ENCODE results near the gene VOPP1. TPM values are rescaled to one million over a fixed set of nuclear protein-coding genes. Genes with fewer than 3 reads are reported as not detected.

The VOPP1 gene
- total and polyA plus RNA-seq, 2 donors (not counting 3 experiments of a cell fraction or from before 2014, with no cell fraction given) = 85.6 to 154 TPM

GRCh38 chr7:55489552-55489951 lies 82.8 kb downstream of the VOPP1 start:
- Histone ChIP-seq H3K4me3 (replicated peaks in 1 of 3; ENCODE audit: insufficient read depth in 1 of 3, low read depth in 1 of 3, low read length in 3 of 3) (no peak overlapping the region), H2AFZ (ENCODE audit: low read depth, low read length) (no peak overlapping the region), H3K9me1 (replicated peaks; ENCODE audit: control insufficient read depth, extremely low read depth, insufficient read depth, low read length) (no peaks in the 10 kb centered on the region), H3K27me3 (ENCODE audit: control insufficient read depth in 2 of 2, insufficient read depth in 2 of 2, low read length in 2 of 2) (no peaks in the 10 kb centered on the region), H3K79me2 (ENCODE audit: control insufficient read depth, insufficient read depth, low read length) (peaks cover 11% of the 10 kb centered on the region), H3K36me3 (ENCODE audit: control insufficient read depth in 2 of 2, extremely low read depth in 1 of 2, insufficient read depth in 2 of 2, low read length in 2 of 2) (peaks cover 0 to 32% of the 10 kb centered on the region in 2 experiments), H3K4me1 (ENCODE audit: control insufficient read depth, extremely low read depth, insufficient read depth, low read length) (no peaks in the 10 kb centered on the region), H3K27ac (ENCODE audit: insufficient read depth, low read depth, low read length) (no peak overlapping the region), H3K9ac (replicated peaks; ENCODE audit: extremely low read depth, insufficient read depth, low read length) (no peak overlapping the region), H3K9me3 (replicated peaks; ENCODE audit: control insufficient read depth, insufficient read depth, low read length) (no peaks in the 10 kb centered on the region), H4K20me1 (replicated peaks; ENCODE audit: control insufficient read depth, extremely low read depth, insufficient read depth, low read length) (no peaks in the 10 kb centered on the region), H3K4me2 (ENCODE audit: insufficient read depth, low read length) (no peak overlapping the region)
- ChIA-PET POLR2A (no interaction called here), CTCF (no interaction called here)
- BruUV-seq (replicated peaks) = no TSS peak
- TF ChIP-seq EZH2 (IDR thresholded peaks at IDR 0.05; ENCODE audit: borderline replicate concordance, low read depth, low read length, severe bottlenecking) (no peak), GATA2 (IDR thresholded peaks at IDR 0.05; ENCODE audit: insufficient read depth, insufficient read length, low read depth, low read length) (no peak), POLR2AphosphoS5 (IDR thresholded peaks at IDR 0.05; ENCODE audit: insufficient read depth, low read depth, low read length) (no peak), POLR2A (IDR thresholded peaks at IDR 0.05; ENCODE audit: low read depth, low read length) (no peak), MAX (IDR thresholded peaks at IDR 0.05; ENCODE audit: insufficient read depth, insufficient read length) (no peak), CTCF (IDR thresholded peaks at IDR 0.05; ENCODE audit: extremely low read depth in 1 of 2, insufficient read depth in 1 of 2, low read depth in 1 of 2, low read length in 2 of 2) (no peak), FOS (IDR thresholded peaks at IDR 0.05; ENCODE audit: borderline replicate concordance, insufficient read depth, low read length) (no peak), MYC (IDR thresholded peaks at IDR 0.05; ENCODE audit: low read depth, low read length) (no peak), JUN (IDR thresholded peaks at IDR 0.05; ENCODE audit: borderline replicate concordance, insufficient read depth, insufficient read length, low read depth) (no peak)
- DNase-seq (ENCODE audit: low read depth, low spot score) (no peak), FAIRE-seq (no peak)
- dilution Hi-C loops (cut with MboI; ENCODE audit: extremely low pct_ligation_motif_present, low sequenced_read_pairs) = no loop called here
- intact Hi-C loops (cut with micrococcal nuclease) = no loop called here
